H1 (cell line): ENCODE results near the gene LMTK2.

Experiments
- EGR1 ChIP-seq: IDR thresholded peaks from 2 replicates; pipeline ENCODE4 v1.6.1; 2011; ENCODE audit warnings: low read depth, low read length, borderline replicate concordance
- GABPA ChIP-seq: IDR thresholded peaks from 2 replicates; pipeline ENCODE4 v1.6.1; 2011; ENCODE audit warnings: mild to moderate bottlenecking, low read length, moderate library complexity, borderline replicate concordance; ENCODE audit not compliant: insufficient read depth
- JUN ChIP-seq: IDR thresholded peaks from 2 replicates; pipeline ENCODE4 v1.6.1; 2011; ENCODE audit warnings: low read depth, mild to moderate bottlenecking, improper control_type of control experiment, low read length
- NRF1 ChIP-seq: IDR thresholded peaks from 2 replicates; pipeline ENCODE4 v1.6.1; 2011; ENCODE audit warnings: mild to moderate bottlenecking, low read depth, low read length, improper control_type of control experiment
- POLR2A ChIP-seq, 2 experiments: IDR thresholded peaks; 1 replicate in 1 of 2; 2 replicates in 1 of 2; pipeline ENCODE4 v1.6.1; 2011; ENCODE audit warnings: low read depth in 2 of 2, low read length in 2 of 2, mild to moderate bottlenecking in 2 of 2; ENCODE audit errors: control extremely low read depth in 1 of 2
- RAD21 ChIP-seq, 2 experiments: IDR thresholded peaks in 1 of 2; conservative IDR thresholded peaks in 1 of 2; 2 replicates each; pipeline ENCODE4 v1.6.1; 2011; ENCODE audit warnings: low read depth in 2 of 2, low read length in 2 of 2, improper control_type of control experiment in 1 of 2, inconsistent platforms in 1 of 2, mild to moderate bottlenecking in 1 of 2, moderate library complexity in 1 of 2
- SP1 ChIP-seq: IDR thresholded peaks from 2 replicates; pipeline ENCODE4 v1.6.1; 2011; ENCODE audit warnings: low read depth, low read length
- SP2 ChIP-seq: IDR thresholded peaks from 2 replicates; pipeline ENCODE4 v1.6.1; 2012; ENCODE audit warnings: mild to moderate bottlenecking, low read length, inconsistent platforms
- SUZ12 ChIP-seq: fragments of 200-600 bp; sonication (generic); IDR thresholded peaks from 2 replicates; pipeline ENCODE4 v1.6.1; 2012; ENCODE audit warnings: mild to moderate bottlenecking, inconsistent platforms, low read length, moderate library complexity, mixed read lengths
- TF ChIP-seq, protein P1 (sequence below), 3 experiments: IDR thresholded peaks; 1 replicate in 2 of 3; 2 replicates in 1 of 3; pipeline versions ENCODE4 v1.5.1 to v1.6.1; 2011; ENCODE audit warnings: low read length in 3 of 3, mild to moderate bottlenecking in 3 of 3, inconsistent platforms in 2 of 3, low read depth in 1 of 3, moderate library complexity in 1 of 3; ENCODE audit not compliant: insufficient read depth in 1 of 3; ENCODE audit errors: control extremely low read depth in 1 of 3
- TF ChIP-seq, protein P2 (sequence below): IDR thresholded peaks from 2 replicates; pipeline ENCODE4 v1.6.1; 2011; ENCODE audit warnings: low read length, improper control_type of control experiment

DNA sequence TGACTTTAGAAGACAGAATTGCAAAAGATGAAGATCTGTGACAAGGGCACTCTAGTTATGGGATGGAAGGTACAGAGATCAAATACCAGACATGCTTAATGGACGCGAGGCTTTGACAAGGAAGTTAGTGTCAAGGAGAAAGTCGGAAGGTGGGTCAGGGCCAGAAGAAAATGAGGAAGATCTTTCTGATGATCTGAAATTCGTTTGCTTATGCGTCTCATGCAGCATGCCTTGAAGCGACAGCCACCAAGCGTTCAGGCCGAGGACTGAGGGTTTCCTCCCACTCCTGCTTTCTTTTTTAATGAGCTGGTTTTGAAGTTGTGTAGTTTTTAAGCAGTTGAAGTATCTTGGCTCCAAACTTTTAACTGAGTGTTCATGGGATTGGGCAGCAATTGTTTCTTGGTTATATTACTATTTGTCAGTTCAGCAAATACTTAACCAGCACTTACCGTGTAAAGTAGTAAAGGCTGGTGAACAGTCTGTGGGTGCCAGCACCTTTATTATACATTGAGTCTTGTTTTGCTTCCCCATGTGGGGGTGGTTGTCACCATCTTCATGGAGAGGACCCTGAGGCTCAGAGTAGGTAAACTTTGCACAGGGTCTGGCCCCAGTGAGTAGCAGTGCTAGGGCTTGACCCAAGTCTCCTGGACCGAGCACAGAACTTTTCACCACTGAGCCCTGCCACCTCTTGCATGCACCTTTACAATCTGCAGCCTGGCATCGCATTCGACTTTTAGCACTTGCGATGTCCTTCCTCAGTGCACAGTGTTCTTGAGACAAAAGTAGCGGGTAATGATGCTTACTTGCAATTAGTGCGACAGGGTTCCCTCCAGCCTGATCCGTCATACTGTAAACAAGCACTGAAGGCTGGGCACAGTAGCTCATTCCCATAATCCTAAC, 90.3 kb downstream of the LMTK2 start:
- TF ChIP-seq, protein P1, sequence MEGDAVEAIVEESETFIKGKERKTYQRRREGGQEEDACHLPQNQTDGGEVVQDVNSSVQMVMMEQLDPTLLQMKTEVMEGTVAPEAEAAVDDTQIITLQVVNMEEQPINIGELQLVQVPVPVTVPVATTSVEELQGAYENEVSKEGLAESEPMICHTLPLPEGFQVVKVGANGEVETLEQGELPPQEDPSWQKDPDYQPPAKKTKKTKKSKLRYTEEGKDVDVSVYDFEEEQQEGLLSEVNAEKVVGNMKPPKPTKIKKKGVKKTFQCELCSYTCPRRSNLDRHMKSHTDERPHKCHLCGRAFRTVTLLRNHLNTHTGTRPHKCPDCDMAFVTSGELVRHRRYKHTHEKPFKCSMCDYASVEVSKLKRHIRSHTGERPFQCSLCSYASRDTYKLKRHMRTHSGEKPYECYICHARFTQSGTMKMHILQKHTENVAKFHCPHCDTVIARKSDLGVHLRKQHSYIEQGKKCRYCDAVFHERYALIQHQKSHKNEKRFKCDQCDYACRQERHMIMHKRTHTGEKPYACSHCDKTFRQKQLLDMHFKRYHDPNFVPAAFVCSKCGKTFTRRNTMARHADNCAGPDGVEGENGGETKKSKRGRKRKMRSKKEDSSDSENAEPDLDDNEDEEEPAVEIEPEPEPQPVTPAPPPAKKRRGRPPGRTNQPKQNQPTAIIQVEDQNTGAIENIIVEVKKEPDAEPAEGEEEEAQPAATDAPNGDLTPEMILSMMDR (IDR thresholded peaks at IDR 0.05; ENCODE audit: control extremely low read depth in 1 of 3, insufficient read depth in 1 of 3, low read depth in 1 of 3, low read length in 3 of 3): no peak
- no peak for TF ChIP-seq NRF1
- TF ChIP-seq SP2: no peak
- TF ChIP-seq RAD21 (IDR thresholded peaks at IDR 0.05 in 1 of 2, conservative IDR thresholded peaks at IDR 0.05 in 1 of 2; ENCODE audit: low read depth in 2 of 2, low read length in 2 of 2): no peak
- no peak for TF ChIP-seq GABPA
- TF ChIP-seq EGR1: no peak
- no peak for TF ChIP-seq SP1
- no peak for TF ChIP-seq JUN
- TF ChIP-seq POLR2A (IDR thresholded peaks at IDR 0.05; ENCODE audit: control extremely low read depth in 1 of 2, low read depth in 2 of 2, low read length in 2 of 2): no peak
- no peak for TF ChIP-seq SUZ12
- TF ChIP-seq, protein P2, sequence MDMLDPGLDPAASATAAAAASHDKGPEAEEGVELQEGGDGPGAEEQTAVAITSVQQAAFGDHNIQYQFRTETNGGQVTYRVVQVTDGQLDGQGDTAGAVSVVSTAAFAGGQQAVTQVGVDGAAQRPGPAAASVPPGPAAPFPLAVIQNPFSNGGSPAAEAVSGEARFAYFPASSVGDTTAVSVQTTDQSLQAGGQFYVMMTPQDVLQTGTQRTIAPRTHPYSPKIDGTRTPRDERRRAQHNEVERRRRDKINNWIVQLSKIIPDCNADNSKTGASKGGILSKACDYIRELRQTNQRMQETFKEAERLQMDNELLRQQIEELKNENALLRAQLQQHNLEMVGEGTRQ: no peak
